Measurements from ENCODE around the gene FBXL12.
"Not testable (repeated sequence)": the region's sequence is repeated elsewhere in the genome, so short reads cannot be mapped to it uniquely, and the experiment has no call there.

- not testable (repeated sequence) for TF ChIP-seq EZH2 (IDR thresholded peaks at IDR 0.05; ENCODE audit: borderline replicate concordance, insufficient read depth, low read depth, low read length, poor library complexity, severe bottlenecking); CTCF (IDR thresholded peaks at IDR 0.05)
These were observed 1.2 kb upstream of the FBXL12 start for GRCh38 chr19:9820034-9820433.
